HCT116 (cell line): ENCODE data around the gene ZNF12. TPM values are rescaled to one million over a fixed set of nuclear protein-coding genes. Genes with fewer than 3 reads are reported as not detected.

Source experiments
- ATAC-seq: fragments of 200-7000 bp; cut with Tn5 transposase; 2 replicates; pipeline ENCODE4 v1.9.1; 2020; ENCODE audit warnings: mild to moderate bottlenecking, moderate library complexity
- BruUV-seq: library from RNA; stranded (reverse); fragments of 400-500 nt; replicated peaks from 2 replicates; lab custom pipeline; 2021; lab: Mats Ljungman, UMichigan
- CTCF ChIA-PET: fragments of 300-600 bp; sonication (Branson Sonifier 250); formaldehyde crosslinking; loops from one replicate; lab custom pipeline; 2021; ENCODE audit warnings: antibody characterized with exemption; lab: Charles Lee
- POLR2A ChIA-PET: fragments of 300-600, 350-600 bp; sonication (Branson Sonifier 250); formaldehyde crosslinking; loops from one replicate; lab custom pipeline; 2021; ENCODE audit warnings: antibody characterized with exemption; lab: Charles Lee
- RAD21 ChIA-PET, 2 experiments: fragments of 300-600 bp; sonication (Branson Sonifier 250); formaldehyde crosslinking; loops; one replicate each; lab custom pipeline; 2023; ENCODE audit warnings: low total read pairs in 2 of 2; ENCODE audit not compliant: uncharacterized antibody in 2 of 2, unreplicated experiment in 2 of 2, low non-redundant PET in 1 of 2; lab: Charles Lee
- DNase-seq: peaks from one replicate; pipeline ENCODE4 v3.0.0-alpha.2; 2010; ENCODE audit warnings: low read depth, low spot score
- H2AFZ ChIP-seq: fragments of 200-600 bp; shearing (Covaris generic), sonication (generic); 2 replicates; pipeline ENCODE4 v1.6.1; 2017; ENCODE audit warnings: low read depth, mixed run types, mixed read lengths, antibody characterized with exemption, low read length; ENCODE audit not compliant: poor library complexity, severe bottlenecking
- H3K27ac ChIP-seq: 2 replicates; pipeline ENCODE4 v1.5.1; 2012; ENCODE audit warnings: low read depth, low read length
- H3K27me3 ChIP-seq: fragments of 200-600 bp; sonication (generic); 2 replicates; pipeline ENCODE4 v1.6.1; 2016; ENCODE audit warnings: mixed run types, low read length, mixed read lengths; ENCODE audit not compliant: insufficient read depth
- H3K36me3 ChIP-seq, 2 experiments: fragments of 200-500 bp in 1 of 2; fragments of 200-600 bp in 1 of 2; sonication (Bioruptor generic) in 1 of 2; sonication (generic) in 1 of 2; 2 replicates each; pipeline versions ENCODE4 v1.5.1 to v1.6.1; 2014 to 2016; ENCODE audit warnings: low read length in 2 of 2, inconsistent platforms in 1 of 2, mixed read lengths in 1 of 2, mixed run types in 1 of 2; ENCODE audit not compliant: insufficient read depth in 2 of 2, control insufficient read depth in 1 of 2
- H3K4me1 ChIP-seq, 2 experiments: fragments of 200-600 bp in 1 of 2; sonication (generic) in 1 of 2; 2 replicates each; pipeline versions ENCODE4 v1.5.1 to v1.6.1; 2012 to 2017; ENCODE audit warnings: low read length in 2 of 2, inconsistent platforms in 1 of 2, mild to moderate bottlenecking in 1 of 2, mixed read lengths in 1 of 2, mixed run types in 1 of 2, moderate library complexity in 1 of 2; ENCODE audit not compliant: insufficient read depth in 2 of 2, control insufficient read depth in 1 of 2
- H3K4me2 ChIP-seq: fragments of 200-600 bp; sonication (generic); 2 replicates; pipeline ENCODE4 v1.6.1; 2017; ENCODE audit warnings: mixed run types, low read length, mixed read lengths
- H3K4me3 ChIP-seq, 2 experiments: fragments of 200-600 bp in 1 of 2; sonication (generic) in 1 of 2; replicated peaks in 1 of 2; 2 replicates each; pipeline ENCODE4 v1.5.1; 2011 to 2016; ENCODE audit warnings: low read length in 2 of 2, control low read depth in 1 of 2, low read depth in 1 of 2, mild to moderate bottlenecking in 1 of 2, mixed read lengths in 1 of 2, mixed run types in 1 of 2
- H3K79me2 ChIP-seq: fragments of 200-600 bp; sonication (generic); 2 replicates; pipeline ENCODE4 v1.6.1; 2017; ENCODE audit warnings: mild to moderate bottlenecking, mixed run types, low read length, moderate library complexity, mixed read lengths; ENCODE audit not compliant: insufficient read depth
- H3K9ac ChIP-seq: fragments of 200-600 bp; sonication (generic); 2 replicates; pipeline ENCODE4 v1.6.1; 2016; ENCODE audit warnings: low read length, mixed read lengths
- H3K9me2 ChIP-seq: fragments of 200-600 bp; sonication (generic), shearing (Covaris generic); 2 replicates; pipeline ENCODE4 v1.6.1; 2017; ENCODE audit warnings: mixed run types, mild to moderate bottlenecking, moderate library complexity; ENCODE audit not compliant: insufficient read depth
- H3K9me3 ChIP-seq, 2 experiments: fragments of 200-500 bp in 1 of 2; fragments of 200-600 bp in 1 of 2; sonication (Bioruptor generic) in 1 of 2; sonication (generic) in 1 of 2; 2 replicates each; pipeline ENCODE4 v1.6.1; 2014 to 2017; ENCODE audit warnings: low read length in 2 of 2, mixed read lengths in 2 of 2, inconsistent platforms in 1 of 2, low read depth in 1 of 2, mild to moderate bottlenecking in 1 of 2, mixed run types in 1 of 2, moderate library complexity in 1 of 2; ENCODE audit not compliant: control insufficient read depth in 1 of 2, insufficient read depth in 1 of 2
- H4K20me1 ChIP-seq: fragments of 200-600 bp; sonication (generic), shearing (Covaris generic); 2 replicates; pipeline ENCODE4 v1.6.1; 2017; ENCODE audit warnings: mixed run types, mild to moderate bottlenecking, moderate library complexity; ENCODE audit not compliant: insufficient read depth
- CBX3 ChIP-seq: IDR thresholded peaks from 2 replicates; pipeline ENCODE4 v1.6.1; 2012; ENCODE audit warnings: low read depth
- CEBPB ChIP-seq: IDR thresholded peaks from 2 replicates; pipeline ENCODE4 v1.6.1; 2012; ENCODE audit warnings: low read depth
- EGR1 ChIP-seq: IDR thresholded peaks from 2 replicates; pipeline ENCODE4 v1.6.1; 2012; ENCODE audit warnings: low read depth
- ELF1 ChIP-seq: IDR thresholded peaks from 2 replicates; pipeline ENCODE4 v1.6.1; 2012; ENCODE audit warnings: low read depth, borderline replicate concordance
- EZH2phosphoT487 ChIP-seq: fragments of 200-600 bp; IDR thresholded peaks from 2 replicates; pipeline ENCODE4 v1.6.1; 2018; ENCODE audit warnings: antibody characterized with exemption, borderline replicate concordance
- JUND ChIP-seq: IDR thresholded peaks from 2 replicates; pipeline ENCODE4 v1.6.1; 2012
- POLR2A ChIP-seq: IDR thresholded peaks from 2 replicates; pipeline ENCODE4 v1.7.0; 2011; ENCODE audit warnings: borderline replicate concordance; ENCODE audit not compliant: insufficient read depth, insufficient read length; ENCODE audit errors: extremely low read depth
- RAD21 ChIP-seq: IDR thresholded peaks from 2 replicates; pipeline ENCODE4 v1.6.1; 2012; ENCODE audit warnings: low read depth, mild to moderate bottlenecking
- SIN3A ChIP-seq: IDR thresholded peaks from 2 replicates; pipeline ENCODE4 v1.6.1; 2012; ENCODE audit warnings: low read depth
- SP1 ChIP-seq: IDR thresholded peaks from 2 replicates; pipeline ENCODE4 v1.6.1; 2012; ENCODE audit warnings: low read depth
- TCF7L2 ChIP-seq: IDR thresholded peaks from 2 replicates; pipeline ENCODE4 v1.7.0; 2011; ENCODE audit warnings: borderline replicate concordance, inconsistent platforms; ENCODE audit not compliant: insufficient read depth, insufficient read length; ENCODE audit errors: extremely low read depth
- YY1 ChIP-seq: IDR thresholded peaks from 2 replicates; pipeline ENCODE4 v1.6.1; 2011; ENCODE audit warnings: low read length, low read depth, moderate library complexity, mild to moderate bottlenecking; ENCODE audit not compliant: insufficient replicate concordance; ENCODE audit errors: extremely low read depth
- ZFX ChIP-seq: fragments of 450-650 bp; IDR thresholded peaks from 2 replicates; pipeline ENCODE4 v1.6.1; 2017
- intact Hi-C: fragments of 100-400 bp; cut with micrococcal nuclease; formaldehyde crosslinking; loops from 2 replicates; pipeline ENCODE4 v1.10.0; 2022
- total RNA-seq: library from RNA; stranded (reverse); gene quantifications from one replicate; pipeline ENCODE4 v1.2.1, GENCODE V29; 2021; ENCODE audit not compliant: unreplicated experiment
- TF ChIP-seq, protein P1 (sequence below): IDR thresholded peaks from 2 replicates; pipeline ENCODE4 v1.6.1; 2012; ENCODE audit warnings: low read depth
- TF ChIP-seq, protein P2 (sequence below), 3 experiments: fragments of 200-600 bp in 1 of 3; sonication (generic) in 1 of 3; IDR thresholded peaks in 2 of 3; conservative IDR thresholded peaks in 1 of 3; 2 replicates each; pipeline ENCODE4 v1.5.1; 2012 to 2017; ENCODE audit warnings: low read depth in 2 of 3, low read length in 2 of 3, antibody characterized with exemption in 1 of 3, borderline replicate concordance in 1 of 3, control low read depth in 1 of 3, mild to moderate bottlenecking in 1 of 3, mixed read lengths in 1 of 3, mixed run types in 1 of 3, moderate library complexity in 1 of 3; ENCODE audit not compliant: insufficient read depth in 1 of 3
- TF ChIP-seq, protein P3 (sequence below): IDR thresholded peaks from 2 replicates; pipeline ENCODE4 v1.6.1; 2011; ENCODE audit warnings: mild to moderate bottlenecking, low read length, moderate library complexity; ENCODE audit not compliant: insufficient replicate concordance; ENCODE audit errors: extremely low read depth
- TF ChIP-seq, protein P4 (sequence below): IDR thresholded peaks from 2 replicates; pipeline ENCODE4 v1.6.1; 2012

The ZNF12 gene
- total RNA-seq, 1 experiment from 2014 or later = 19.0 TPM

DNA sequence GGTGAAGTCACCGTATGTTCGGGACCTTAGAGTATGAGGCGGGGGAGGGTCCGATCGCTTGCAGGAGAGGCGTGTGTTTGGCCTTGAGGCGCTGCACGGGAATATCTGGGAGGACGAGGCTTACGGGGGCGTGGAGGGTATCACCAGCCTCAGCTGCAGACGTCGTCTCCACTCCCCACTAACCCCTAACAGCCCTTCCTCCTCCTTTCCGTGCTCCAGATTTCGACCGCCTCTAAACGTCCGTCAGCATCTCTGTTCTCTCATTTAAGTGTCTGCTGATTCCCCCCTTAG, 23.5 kb upstream of the ZNF12 start (continued):
- no peak for TF ChIP-seq CBX3
- TF ChIP-seq, protein P1, sequence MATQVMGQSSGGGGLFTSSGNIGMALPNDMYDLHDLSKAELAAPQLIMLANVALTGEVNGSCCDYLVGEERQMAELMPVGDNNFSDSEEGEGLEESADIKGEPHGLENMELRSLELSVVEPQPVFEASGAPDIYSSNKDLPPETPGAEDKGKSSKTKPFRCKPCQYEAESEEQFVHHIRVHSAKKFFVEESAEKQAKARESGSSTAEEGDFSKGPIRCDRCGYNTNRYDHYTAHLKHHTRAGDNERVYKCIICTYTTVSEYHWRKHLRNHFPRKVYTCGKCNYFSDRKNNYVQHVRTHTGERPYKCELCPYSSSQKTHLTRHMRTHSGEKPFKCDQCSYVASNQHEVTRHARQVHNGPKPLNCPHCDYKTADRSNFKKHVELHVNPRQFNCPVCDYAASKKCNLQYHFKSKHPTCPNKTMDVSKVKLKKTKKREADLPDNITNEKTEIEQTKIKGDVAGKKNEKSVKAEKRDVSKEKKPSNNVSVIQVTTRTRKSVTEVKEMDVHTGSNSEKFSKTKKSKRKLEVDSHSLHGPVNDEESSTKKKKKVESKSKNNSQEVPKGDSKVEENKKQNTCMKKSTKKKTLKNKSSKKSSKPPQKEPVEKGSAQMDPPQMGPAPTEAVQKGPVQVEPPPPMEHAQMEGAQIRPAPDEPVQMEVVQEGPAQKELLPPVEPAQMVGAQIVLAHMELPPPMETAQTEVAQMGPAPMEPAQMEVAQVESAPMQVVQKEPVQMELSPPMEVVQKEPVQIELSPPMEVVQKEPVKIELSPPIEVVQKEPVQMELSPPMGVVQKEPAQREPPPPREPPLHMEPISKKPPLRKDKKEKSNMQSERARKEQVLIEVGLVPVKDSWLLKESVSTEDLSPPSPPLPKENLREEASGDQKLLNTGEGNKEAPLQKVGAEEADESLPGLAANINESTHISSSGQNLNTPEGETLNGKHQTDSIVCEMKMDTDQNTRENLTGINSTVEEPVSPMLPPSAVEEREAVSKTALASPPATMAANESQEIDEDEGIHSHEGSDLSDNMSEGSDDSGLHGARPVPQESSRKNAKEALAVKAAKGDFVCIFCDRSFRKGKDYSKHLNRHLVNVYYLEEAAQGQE = no peak

DNA sequence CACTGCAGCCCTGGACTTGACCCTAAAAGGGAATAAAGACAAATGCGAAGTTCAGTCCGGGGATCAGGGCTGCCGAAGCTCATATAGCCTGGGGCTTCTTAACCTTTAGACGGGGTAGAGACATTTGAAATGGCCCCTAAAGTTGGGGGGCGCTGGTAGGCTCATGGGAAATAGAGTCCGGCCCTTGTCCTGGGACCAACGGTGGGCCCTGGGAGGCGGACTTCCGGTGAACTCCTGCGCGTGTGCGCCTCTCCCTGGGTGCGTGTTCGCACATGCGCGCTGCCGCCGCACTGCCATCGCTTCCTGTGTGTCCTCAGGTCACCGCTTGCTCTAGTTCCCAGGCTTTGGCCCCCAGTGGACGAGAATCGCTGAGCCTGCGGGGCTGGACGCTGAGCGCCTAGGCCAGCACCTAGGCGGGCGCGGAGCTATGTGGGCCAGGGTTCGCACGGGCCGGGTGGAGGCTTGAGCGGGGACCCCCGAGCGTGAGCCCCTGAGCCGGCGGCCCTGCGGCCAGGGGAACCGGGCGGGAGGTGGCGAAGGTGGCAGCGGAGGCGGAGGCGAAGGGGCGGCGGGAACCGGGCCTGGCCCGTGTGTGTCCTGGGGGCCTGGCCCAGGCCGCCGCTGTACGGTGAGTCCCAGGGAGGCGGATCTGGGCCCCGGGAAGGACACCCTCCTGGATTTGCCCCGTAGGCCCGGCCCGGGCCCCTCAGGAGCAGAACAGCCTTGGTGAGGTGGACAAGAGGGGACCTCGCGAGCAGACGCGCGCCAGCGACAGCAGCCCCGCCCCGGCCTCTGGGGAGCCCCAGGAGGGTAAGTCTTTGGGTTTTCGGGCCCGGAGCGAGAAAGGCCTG, 23.0 kb upstream of the ZNF12 start:
- no peaks in the 10 kb centered on the region for H3K9me3 ChIP-seq
- peak overlapping the region; percentile 94 for H3K9ac ChIP-seq
- BruUV-seq = no TSS peak
- ChIA-PET POLR2A (no interaction called here), RAD21 (no interaction called here), CTCF (no interaction called here)
- H3K4me1 ChIP-seq = peaks cover 18 to 21% of the 10 kb centered on the region in 2 experiments
- peak overlapping the region; percentile 86 to 91 for H3K4me3 ChIP-seq
- ATAC-seq = peak; percentile 98
- no peaks in the 10 kb centered on the region for H3K27me3 ChIP-seq
- peak; percentile 85 for DNase-seq
- H3K9me2 ChIP-seq = no peaks in the 10 kb centered on the region
- peak overlapping the region; percentile 79 for H3K27ac ChIP-seq
- H3K4me2 ChIP-seq = peak overlapping the region; percentile 69
- H2AFZ ChIP-seq = peak overlapping the region; percentile 55
- H3K36me3 ChIP-seq = peaks cover 7 to 9% of the 10 kb centered on the region in 2 experiments; a peak in 3 of 4 replicates
- no peaks in the 10 kb centered on the region for H4K20me1 ChIP-seq
- intact Hi-C loops = loop anchor here (5.0 kb wide), 1 partner anchor 128 kb away; no protein-coding TSS in a partner anchor
- H3K79me2 ChIP-seq = peaks cover 41% of the 10 kb centered on the region
- TF ChIP-seq EZH2phosphoT487 = no peak
- TF ChIP-seq POLR2A = peak; percentile 75
- TF ChIP-seq SP1 = peak; percentile 50
- peak; percentile 28 for TF ChIP-seq YY1
- peak; percentile 70 for TF ChIP-seq ELF1
- TF ChIP-seq JUND = no peak
- TF ChIP-seq CBX3 = no peak
- TF ChIP-seq, protein P2, sequence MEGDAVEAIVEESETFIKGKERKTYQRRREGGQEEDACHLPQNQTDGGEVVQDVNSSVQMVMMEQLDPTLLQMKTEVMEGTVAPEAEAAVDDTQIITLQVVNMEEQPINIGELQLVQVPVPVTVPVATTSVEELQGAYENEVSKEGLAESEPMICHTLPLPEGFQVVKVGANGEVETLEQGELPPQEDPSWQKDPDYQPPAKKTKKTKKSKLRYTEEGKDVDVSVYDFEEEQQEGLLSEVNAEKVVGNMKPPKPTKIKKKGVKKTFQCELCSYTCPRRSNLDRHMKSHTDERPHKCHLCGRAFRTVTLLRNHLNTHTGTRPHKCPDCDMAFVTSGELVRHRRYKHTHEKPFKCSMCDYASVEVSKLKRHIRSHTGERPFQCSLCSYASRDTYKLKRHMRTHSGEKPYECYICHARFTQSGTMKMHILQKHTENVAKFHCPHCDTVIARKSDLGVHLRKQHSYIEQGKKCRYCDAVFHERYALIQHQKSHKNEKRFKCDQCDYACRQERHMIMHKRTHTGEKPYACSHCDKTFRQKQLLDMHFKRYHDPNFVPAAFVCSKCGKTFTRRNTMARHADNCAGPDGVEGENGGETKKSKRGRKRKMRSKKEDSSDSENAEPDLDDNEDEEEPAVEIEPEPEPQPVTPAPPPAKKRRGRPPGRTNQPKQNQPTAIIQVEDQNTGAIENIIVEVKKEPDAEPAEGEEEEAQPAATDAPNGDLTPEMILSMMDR (IDR thresholded peaks at IDR 0.05 in 2 of 3, conservative IDR thresholded peaks at IDR 0.05 in 1 of 3; ENCODE audit: borderline replicate concordance in 1 of 3, insufficient read depth in 1 of 3, low read depth in 2 of 3, low read length in 2 of 3) = no peak
- TF ChIP-seq ZFX = peak; percentile 93
- TF ChIP-seq TCF7L2 = no peak
- TF ChIP-seq, protein P3, sequence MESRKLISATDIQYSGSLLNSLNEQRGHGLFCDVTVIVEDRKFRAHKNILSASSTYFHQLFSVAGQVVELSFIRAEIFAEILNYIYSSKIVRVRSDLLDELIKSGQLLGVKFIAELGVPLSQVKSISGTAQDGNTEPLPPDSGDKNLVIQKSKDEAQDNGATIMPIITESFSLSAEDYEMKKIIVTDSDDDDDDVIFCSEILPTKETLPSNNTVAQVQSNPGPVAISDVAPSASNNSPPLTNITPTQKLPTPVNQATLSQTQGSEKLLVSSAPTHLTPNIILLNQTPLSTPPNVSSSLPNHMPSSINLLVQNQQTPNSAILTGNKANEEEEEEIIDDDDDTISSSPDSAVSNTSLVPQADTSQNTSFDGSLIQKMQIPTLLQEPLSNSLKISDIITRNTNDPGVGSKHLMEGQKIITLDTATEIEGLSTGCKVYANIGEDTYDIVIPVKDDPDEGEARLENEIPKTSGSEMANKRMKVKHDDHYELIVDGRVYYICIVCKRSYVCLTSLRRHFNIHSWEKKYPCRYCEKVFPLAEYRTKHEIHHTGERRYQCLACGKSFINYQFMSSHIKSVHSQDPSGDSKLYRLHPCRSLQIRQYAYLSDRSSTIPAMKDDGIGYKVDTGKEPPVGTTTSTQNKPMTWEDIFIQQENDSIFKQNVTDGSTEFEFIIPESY = no peak
- no peak for TF ChIP-seq RAD21
- TF ChIP-seq EGR1 = no peak
- TF ChIP-seq CEBPB = no peak
- TF ChIP-seq, protein P4, sequence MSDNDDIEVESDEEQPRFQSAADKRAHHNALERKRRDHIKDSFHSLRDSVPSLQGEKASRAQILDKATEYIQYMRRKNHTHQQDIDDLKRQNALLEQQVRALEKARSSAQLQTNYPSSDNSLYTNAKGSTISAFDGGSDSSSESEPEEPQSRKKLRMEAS = peak; percentile 82
- 0 out of 2 replicates have a peak, but pooled peaks have one; percentile 57 for TF ChIP-seq SIN3A
